GM18520 (cell line): ENCODE results near the gene SNED1.

Source experiments
- ATAC-seq: cut with Tn5 transposase; IDR thresholded peaks from one replicate; pipeline ENCODE4 v1.9.1; 2021; ENCODE audit not compliant: unreplicated experiment

SNED1 gene

GRCh38 chr2:241066171-241066892, 67.9 kb downstream of the SNED1 start:
- ATAC-seq = no peak

- ATAC-seq = no peak
Measured at GRCh38 chr2:241066893-241067341, 68.5 kb downstream of the SNED1 start.

GRCh38 chr2:241067501-241068135, 69.2 kb downstream of the SNED1 start:
- ATAC-seq = no peak

GRCh38 chr2:241068136-241068941, 69.9 kb downstream of the SNED1 start:
- ATAC-seq = no peak

GRCh38 chr2:241068942-241069810, 70.8 kb downstream of the SNED1 start:
- ATAC-seq = no peak

- ATAC-seq = no peak
Measured at GRCh38 chr2:241069821-241070281, 71.4 kb downstream of the SNED1 start.

- ATAC-seq = no peak
Measured at GRCh38 chr2:241070361-241070760, 71.9 kb downstream of the SNED1 start.

- no peak for ATAC-seq
Measured at GRCh38 chr2:241070811-241071676, 72.6 kb downstream of the SNED1 start.

- no peak for ATAC-seq
Measured at GRCh38 chr2:241071677-241072111, 73.3 kb downstream of the SNED1 start.

GRCh38 chr2:241072151-241072550, 73.7 kb downstream of the SNED1 start:
- no peak for ATAC-seq

GRCh38 chr2:241072553-241073165, 74.2 kb downstream of the SNED1 start:
- ATAC-seq = no peak

GRCh38 chr2:241073166-241074064, 75.0 kb downstream of the SNED1 start:
- no peak for ATAC-seq

GRCh38 chr2:241074065-241074818, 75.8 kb downstream of the SNED1 start:
- ATAC-seq = no peak

GRCh38 chr2:241074901-241075540, 76.6 kb downstream of the SNED1 start:
- no peak for ATAC-seq

- no peak for ATAC-seq
Measured at GRCh38 chr2:241080405-241081189, 82.2 kb downstream of the SNED1 start.

GRCh38 chr2:241081190-241081642, 82.8 kb downstream of the SNED1 start:
- no peak for ATAC-seq
